SKM-1 treated with dmso at 0.1 percent for 144 hours (cell line): Measurements from ENCODE around the gene ENTPD2.

Source experiments
- DNase-seq: peaks from one replicate; lab custom pipeline; 2025; ENCODE audit not compliant: unreplicated experiment; lab: John Stamatoyannopoulos, UW

The ENTPD2 gene

DNA sequence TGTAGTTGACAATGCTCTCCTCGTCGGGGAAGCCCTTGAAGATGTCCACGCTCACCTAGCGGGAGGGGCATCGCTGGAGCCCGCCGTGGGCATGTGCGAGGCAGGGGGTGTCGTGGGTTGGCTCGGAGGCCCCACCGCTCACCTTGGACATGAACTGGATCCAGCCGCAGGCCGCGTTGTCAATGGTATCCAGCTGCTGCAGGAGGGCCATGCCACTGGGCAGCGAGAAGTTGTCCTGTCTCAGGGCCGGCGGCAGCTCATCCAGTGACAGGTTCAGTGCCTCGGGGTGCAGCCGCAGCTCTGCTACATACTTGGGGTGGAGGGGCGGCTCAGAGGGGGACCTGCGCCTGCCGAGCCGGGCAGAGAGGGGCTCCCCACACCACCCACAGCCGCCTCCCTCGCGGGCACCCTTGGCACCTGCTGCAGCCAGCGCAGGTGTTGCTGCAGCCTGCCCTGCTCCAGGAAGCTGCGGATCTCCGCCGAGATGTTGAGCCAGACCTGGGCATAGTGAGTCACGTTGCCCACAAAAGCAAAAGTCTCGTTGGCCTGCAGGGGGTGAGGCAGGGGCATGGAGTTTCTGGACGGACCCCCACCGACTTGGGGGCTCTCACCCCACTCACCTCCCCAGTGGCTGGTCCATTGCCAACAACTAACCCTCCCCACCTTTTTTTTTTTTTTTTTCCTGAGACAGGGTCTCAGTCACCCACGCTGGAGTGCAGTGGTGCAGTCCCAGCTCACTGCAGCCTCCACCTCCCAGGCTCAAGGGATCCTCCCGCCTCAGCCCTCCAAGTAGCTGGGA lies 34.9 kb downstream of the ENTPD2 start:
- no peak for DNase-seq

DNA sequence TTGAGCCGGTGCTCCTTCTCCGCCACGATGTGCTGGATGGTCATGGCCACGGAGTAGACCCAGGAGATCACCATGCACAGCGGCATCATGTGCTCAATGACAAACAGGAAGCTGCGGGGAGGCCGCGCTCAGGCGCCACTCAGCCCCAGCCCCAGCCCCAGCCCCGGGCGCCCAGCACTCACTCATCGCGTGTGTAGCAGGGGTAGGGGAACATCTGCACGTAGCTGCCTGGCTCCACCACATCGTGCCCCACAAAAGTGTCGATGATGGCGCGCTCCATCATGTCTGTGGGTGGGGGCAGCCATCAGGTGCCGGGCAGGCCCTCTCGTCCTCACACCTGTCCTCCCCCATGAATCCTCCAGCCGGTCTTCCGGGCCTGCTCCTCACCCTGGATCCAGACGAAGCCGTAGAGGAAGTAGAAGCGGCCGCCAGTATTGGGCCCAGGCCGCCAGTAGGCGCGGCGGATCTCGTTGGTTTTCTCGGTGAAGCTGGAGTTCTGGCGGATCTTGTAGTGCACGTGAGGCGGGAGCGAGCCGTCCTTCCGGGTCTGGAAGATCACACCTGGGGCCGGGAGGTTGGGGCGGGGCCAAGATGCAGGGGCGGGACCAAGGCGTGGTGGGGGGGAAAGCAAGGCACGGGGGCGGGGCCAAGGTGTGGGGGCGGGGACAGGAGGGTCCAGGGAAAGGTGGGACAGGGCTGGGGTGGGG lies 35.9 kb downstream of the ENTPD2 start:
- no peak for DNase-seq

DNA sequence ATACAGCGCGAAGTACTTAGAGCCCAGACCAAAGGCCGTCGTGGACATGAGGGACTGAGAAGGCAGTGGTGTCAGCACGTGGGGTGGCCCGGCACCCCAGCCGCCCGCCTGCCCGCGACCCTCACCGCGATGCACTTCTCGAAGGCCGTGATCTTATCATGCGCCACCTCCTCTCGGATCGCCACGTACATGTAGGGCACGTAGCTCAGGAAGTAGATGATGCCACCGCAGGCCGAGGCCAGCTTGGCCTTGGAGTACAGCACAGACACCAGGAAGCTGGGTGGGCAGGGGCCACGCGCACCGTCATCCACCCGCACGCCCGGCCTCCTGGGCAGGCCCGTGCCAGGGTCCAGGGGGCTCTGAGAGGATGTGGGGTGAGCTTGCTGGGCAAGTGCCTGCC lies 36.8 kb downstream of the ENTPD2 start:
- no peak for DNase-seq

DNA sequence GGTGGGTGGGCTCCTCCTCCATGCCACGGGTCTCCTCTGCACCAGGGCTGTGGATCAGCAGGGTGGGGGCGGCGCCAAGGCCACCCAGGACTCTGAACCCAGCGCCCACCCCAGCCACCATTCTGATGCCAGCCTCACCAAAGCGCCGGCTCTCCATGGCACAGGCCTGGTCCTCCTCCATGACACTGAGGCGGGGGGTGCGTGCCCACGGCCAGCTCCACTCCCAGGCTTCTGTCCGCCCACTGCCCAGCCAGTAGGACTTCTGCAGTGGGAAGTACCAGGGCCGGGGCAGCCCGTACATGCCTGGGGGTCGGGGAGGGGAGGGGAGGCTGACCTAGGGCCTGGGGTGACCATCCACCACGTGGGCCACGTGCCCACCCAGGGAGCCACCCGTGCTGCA lies 37.4 kb downstream of the ENTPD2 start:
- DNase-seq = no peak

DNA sequence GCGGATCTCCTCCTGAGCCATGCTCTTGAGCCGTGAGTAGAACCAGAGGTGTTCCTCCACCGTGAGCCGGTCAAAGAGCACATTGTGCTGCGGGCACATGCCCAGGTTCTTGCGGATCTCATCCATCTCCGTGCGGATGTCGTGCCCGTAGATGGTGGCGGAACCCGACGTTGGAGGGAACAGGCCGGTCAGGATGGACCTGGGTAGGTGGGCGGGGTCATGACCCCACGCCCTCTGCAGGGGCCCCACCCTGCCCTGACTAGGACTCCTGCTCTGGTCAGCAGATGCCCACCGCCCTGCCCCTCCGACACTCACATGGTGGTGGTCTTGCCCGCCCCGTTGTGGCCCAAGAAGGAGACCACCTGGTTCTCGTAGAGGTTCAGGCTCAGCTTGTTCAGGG lies 37.9 kb downstream of the ENTPD2 start:
- DNase-seq = no peak

DNA sequence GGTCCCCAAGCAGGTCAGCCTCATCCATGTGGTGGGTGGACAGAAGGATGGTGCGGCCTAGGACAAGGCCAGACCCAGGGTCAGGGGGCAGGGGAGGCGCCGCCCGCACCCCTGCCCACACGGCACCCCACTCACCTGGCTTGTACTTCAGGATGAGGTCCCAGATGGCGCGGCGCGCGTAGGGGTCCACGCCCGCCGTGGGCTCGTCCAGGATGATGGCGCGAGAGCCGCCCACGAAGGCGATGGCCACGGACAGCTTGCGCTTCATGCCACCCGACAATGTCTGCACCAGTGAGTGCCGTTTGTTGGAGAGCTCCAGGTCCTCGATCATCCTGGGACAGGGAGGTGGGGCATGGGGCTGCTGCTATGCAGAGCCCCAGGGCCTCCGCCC lies 38.3 kb downstream of the ENTPD2 start:
- DNase-seq = no peak

DNA sequence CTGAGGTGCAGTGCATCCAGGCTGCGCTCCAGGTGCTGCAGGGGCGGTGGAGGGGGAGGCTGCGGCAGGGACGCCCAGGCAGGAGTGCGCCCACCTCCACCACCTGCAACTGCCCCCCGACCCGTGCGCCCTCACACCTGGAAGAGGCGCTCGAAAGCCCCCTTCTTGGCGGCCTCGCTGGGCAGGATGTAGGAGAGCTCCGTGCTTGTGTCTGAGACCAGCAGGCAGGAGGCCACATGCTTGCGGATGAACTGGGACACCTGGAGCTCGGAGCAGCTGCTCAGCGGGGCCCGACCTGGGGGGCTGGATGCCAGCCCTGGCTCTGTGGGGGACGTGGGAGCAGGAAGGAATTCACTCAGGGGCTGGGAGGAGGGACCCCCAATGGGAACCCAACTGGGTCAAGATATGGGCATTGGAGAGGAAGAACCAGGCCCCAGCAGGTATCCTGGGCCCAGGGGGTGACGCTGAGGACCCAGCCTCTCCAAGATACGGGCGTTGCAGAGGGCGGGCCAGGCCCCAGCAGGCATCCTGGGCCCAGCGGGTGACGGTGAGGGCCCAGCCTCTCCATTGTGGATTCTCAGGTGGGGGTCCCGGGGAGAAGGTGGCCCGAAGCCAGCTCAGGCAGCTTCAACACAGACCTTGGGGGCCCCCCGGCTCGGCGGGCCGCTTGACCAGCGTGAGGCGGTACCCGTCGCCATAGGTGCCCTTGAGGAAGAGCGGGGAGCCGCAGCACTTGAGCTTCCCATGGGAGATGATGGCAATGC lies 38.9 kb downstream of the ENTPD2 start:
- no peak for DNase-seq

DNA sequence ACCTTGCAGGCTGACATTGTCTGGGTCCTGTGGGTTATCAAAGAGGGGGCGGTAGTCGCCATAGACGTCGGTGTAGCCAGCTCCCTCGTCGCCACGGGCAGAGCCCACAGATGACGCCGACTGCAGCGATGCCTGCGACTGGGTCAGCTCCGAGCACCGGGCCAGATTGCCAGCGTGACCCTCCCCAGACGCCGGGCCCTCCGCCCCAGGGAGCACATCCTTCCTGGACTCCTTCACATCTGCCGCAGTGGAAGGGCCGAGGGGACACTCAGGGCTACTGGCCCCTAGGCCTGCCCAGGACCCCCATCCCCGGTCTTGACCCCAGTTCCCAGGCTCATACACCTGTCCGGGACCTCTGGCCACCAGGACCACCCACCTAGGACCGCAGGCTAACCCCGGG lies 39.7 kb downstream of the ENTPD2 start:
- no peak for DNase-seq

DNA sequence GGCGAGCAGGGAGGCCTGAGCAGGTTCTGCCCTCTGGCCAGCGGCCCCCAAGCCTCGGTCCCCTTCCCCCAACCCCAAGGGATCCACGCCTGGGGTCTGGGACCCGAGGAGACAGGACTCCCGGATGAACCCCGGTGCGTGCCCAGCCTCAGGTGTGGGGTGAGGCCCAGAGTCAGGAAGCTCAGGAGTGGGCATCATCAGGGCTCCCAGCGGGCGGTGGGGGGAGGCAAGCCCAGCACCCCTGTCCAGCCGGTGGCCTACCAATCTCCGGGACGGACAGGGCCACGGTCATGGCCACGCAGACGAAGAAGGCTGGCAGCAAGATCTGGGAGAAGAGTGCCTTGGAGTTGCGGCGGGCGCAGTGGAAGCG lies 40.3 kb downstream of the ENTPD2 start:
- no peak for DNase-seq

DNA sequence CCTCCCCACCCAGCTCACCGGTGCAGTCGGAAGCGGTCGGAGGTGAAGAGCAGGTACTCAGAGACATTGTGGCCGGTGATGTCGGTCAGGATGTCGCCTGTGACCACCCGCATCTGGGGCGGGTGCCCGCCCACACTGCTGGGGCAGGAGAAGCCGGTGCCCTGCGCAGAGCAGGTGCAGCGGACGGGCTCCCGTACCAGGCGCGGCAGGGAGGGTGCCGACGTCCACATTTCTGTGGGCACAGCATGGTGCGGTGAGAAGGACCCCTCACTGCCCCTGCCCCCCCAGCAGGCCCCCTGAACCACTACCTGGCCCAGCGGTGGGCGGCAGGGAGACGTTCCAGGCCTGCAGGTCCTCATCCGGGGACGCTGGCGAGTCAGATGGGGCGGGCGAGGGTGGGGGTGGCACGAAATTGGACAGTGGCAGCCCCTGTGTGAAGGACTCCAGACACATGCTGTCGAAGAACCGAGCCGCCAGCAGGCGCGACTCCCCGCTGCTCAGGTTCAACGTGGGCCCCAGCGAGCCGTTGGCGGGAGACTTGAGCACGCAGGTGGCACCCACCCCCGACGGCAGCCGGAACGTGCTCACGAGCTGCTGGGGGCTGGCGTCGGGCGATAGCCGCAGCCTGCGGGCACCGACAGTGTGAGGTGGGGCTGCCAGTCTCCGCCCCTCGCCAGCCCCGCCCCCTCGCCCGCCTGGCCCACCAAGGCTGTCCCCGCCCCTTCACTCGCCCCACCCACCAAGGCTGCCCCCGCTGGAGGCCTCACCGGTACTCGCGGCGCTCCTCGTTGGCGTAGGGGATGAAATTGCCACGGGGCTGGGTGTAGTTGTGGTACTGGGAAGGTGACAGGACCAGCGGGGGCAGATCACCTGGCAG lies 40.9 kb downstream of the ENTPD2 start:
- no peak for DNase-seq

DNA sequence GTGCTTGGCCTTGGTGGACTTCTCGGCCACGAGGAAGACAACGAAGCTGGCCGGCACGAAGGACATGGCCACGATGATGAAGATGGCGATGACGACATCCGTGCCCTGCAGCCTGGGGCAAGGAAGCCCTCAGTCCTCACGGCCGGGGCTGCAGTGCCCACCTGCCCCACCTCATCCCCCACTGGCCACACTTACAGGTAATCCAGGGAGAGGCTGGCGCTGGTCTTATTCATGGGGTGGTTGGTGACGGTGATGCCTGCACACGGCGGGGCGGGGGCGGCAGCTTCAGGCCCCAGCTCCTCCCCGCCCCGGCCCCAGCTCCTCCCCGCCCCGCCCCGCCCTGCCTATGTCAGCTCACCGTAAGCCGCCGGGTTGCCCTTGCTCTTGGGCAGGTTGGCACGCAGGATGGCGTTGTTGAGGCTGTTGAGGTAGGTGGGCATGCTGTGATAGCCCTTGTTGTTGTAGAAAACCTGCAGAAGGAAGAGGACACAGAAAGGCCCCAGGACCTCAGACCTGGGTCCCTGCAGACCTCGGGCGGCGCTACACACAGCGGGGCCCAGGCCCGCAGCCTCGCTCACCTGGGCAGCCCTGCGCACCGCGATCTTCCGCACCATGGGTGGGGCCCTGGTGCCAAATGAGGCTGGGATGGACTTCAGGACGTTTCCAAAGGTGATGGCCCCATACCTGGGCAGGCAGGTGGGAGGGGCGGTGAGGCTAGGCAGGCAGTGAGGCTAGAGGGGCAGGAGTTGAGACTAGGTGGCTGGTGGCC lies 41.8 kb downstream of the ENTPD2 start:
- no peak for DNase-seq

DNA sequence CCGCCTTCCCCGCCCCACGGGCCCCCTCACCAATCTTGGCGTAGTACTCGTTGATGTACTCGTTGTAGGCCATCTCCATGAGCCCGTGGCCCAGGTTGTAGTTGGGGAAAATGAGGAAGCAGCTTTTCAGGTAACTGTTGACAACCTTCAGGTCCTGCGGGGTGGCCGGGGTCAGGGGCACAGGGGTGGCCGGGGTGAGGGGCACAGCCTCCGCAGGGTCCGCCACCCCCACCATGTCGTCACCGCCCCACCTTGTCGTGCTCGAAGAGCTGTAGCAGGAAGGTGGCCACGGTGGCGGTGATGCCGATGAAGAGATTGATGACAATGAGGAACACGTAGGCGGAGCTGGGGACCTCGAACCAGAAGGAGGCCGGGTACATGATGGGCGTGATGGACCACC lies 42.7 kb downstream of the ENTPD2 start:
- no peak for DNase-seq

DNA sequence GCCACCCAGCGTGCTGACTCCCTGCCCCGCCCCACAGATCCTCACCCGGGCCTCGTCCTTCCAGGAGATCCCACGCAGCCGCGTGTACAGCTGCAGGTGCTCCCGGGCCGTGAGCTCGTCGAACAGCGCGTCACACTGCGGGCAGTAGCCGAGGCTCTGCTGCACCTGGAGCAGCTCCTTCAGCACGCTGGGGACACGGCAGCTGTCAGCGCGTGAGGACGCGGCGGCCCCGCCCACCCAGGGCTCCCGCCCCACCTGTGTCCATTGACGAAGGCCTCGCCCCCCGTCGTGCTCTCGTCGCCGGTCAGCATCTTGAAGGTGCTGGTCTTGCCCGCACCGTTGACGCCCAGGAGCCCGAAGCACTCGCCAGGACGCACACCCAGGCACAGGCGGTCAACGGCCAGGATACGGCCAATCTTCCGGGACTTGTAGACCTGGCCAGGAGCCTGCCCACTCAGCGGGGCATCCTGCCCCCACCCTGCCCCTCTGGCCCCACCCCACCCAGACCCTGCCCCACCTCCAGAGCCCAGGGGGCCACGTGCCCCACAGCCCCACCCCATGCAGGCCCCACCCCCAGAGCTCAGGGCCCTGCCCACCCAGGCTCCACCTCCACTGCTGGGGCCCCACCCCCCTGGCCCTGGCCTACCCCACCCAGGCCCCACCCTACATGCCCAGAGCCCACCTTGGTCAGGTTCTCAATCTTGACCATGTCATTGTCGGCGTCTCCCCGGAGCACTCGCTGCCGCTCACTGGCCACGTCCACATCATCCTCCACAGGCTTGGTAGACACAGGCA lies 43.7 kb downstream of the ENTPD2 start:
- no peak for DNase-seq

DNA sequence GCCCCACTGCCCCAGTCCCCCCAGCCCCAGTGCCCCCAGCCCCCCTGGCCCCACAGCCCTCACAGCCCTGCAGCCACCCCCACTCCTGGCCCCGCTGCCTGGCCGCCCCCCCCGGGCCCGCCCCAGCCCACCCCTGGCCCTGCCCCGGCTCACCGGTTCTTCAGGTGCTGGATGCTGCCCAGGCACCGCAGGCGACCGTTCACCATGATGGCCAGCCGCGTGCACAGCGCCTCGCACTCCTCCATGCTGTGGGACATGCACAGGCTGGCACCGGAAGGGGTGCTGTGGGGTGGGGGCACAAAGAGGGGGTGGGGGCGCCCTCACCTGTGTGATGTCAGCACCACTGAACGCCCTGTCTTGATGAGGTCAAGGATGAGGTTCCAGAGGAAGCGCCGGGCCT lies 44.6 kb downstream of the ENTPD2 start:
- DNase-seq = no peak

DNA sequence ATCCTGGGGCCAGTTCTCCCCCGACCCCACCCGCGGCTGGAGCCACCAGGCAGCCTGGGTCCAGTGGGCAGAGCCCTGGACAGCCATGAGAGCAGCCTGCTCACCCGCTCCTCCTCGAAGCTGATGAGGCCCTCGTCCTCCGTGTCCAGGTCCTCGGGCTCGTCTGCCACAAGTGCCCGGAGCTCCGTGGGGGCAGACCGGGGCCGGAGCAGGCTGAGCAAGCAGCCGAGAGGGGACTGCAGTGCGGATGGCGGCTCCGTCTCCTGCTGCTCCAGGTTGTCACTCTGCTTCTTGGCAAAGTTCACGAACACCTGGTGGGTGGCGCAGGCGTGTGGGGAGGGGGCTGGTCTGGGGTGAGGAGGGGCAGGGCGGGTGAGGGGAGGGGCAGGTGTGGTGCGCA lies 45.5 kb downstream of the ENTPD2 start:
- DNase-seq = no peak

DNA sequence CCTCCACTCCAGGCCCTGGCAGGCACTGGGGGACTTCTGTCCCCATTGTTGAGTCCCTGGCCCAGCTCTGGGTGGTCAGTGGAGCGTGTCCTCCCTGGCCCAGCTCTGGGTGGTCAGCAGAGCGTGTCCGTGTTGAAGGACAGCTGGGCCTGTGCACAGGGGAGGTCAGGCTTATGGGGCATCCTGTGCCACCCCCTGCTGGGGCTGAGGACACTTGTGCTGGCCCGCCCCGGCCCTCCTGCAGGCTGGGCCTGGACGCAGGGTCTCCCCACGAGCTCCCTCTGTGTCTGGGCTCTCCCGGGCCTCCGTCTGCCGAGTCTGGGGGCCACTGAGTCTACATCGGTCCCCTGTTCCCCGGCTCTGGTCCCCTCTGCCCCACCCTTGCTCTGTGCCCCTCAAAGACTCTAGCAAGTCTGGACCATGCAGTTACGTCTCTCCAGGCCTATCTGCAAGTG lies 46.0 kb downstream of the ENTPD2 start:
- no peak for DNase-seq

DNA sequence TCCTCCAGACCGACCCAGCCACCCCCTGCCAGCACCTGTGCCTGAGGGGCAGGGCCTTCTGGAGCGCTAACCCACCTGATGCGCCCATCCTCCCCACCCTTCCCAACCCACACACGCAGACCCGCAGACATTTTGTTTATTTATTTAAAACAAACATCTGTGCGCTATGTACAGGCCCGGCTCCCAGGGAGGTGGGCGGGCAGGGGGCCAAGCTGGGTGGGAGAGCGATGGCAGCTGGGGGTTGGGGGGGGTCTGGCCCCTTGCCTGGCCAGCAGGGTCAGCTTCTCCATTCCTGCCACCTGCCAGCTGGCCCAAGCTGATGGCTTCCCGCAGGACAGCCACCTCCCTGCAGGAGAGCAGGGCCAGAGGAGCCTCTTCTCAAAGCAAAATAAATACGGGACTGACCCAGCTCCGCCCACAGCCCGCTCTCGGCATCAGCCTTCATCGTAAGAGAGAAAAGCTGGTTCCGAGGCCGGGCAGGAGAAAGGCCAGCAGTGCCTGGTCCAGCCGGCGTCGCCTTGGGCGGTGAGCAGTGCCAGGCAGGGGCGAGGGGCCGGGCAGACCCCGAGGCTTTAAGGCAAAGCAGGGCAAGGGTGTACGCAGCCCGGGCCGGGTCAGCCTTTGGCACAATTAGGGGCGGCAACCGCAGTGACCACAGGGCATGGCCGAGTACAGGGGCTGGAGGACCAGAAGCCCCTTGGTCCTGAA lies 46.6 kb downstream of the ENTPD2 start:
- DNase-seq = no peak

DNA sequence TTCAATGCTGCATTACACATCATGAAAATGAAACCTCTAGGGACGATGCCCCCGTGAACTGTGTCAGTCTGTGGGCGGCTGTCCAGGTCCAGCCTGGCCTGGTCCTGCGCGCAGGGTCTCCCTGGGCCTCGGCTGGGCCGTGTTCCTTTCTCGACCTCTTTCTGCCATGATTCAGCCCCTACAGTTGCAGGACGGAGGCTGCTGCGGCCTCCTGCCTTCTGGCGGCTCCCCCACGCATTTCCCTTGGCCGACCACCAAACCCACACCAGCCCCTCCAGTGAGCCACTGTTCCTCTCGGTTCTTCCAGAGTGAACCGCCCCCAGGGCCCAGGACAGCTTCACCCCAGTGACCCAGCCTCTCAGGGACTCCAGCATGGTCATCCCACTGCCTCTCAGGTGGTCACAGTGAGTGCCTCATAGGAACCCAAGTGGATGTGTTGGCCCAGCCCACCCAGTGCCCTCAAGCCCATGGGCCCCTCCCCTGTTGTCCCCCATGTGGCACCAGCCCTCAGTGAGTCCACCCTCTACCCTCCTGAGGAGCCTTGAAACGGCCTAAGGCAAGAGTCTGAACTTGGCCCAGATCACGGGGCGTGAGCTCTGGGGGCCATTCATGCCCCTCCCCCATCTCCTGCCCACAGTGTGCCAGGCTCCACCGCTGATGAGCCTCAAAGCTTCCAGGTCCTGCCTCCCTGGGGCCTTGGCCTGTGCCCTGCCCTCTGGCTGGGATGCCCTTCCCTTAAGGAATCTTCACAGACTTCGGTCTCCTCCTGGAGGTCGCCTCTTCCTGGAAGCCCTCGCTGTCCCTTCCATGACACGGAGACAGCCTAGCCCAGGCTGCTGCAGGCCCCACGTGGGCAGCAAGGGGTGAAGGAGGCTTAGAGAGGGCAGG lies 47.5 kb downstream of the ENTPD2 start:
- DNase-seq = no peak
